GM19397 (cell line): ENCODE data around the gene ZNHIT2.
A peak's percentile ranks its signal among the peaks of the same experiment; 100 is the strongest.

ENCODE experiments used
- ATAC-seq: cut with Tn5 transposase; IDR thresholded peaks from one replicate; pipeline ENCODE4 v1.9.1; 2021; ENCODE audit warnings: mild to moderate bottlenecking, moderate library complexity; ENCODE audit not compliant: unreplicated experiment

Gene ZNHIT2

GRCh38 chr11:65107078-65107477 lies 10.4 kb downstream of the ZNHIT2 start:
- no peak for ATAC-seq

- no peak for ATAC-seq
Measured at GRCh38 chr11:65104628-65105027, 12.9 kb downstream of the ZNHIT2 start.

GRCh38 chr11:65103476-65103875 lies 14.0 kb downstream of the ZNHIT2 start:
- ATAC-seq: no peak

DNA sequence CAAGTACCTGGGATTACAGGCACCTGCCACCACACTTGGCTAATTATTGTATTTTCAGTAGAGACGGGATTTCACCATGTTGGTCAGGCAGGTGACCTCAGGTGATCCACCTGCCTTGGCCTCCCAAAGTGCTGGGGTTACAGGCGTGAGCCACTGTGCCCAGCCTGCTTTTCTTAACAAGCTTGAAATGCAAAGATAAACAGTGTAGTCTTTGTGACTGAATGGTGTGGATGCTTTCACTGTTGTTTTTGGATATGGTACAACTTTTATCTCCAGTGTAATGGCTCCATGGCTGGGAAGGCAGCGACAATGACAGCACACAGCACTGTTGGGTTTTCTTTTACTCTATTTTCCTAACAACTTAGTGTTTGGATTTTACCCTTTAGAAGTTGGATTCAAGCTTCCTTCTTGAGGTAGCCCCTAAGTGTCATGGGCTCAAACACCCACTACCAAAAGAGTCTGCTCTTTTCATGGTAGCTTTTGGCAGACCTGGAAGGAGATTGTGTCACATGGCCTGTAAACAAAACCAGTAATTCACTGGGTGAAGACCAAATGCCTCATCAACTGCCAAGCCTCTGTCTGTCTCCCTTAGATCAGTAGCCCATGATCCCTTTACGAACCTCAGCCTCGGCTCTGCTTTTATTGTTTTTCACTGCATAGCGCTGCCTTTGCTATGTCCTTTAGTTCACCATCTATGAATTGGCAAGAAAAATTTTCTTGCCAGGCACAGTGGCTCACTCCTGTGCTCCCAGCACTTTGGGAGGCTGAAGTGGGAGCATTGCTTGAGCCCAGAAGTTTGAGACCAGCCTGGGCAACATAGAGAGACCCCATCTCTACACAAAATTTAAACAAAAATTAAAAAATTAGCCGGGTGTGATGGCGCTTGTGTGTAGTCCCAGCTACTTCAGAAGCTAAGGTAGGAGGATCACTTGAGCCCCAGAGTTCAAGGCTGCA lies 15.1 kb downstream of the ZNHIT2 start:
- ATAC-seq: no peak

- ATAC-seq: no peak
Measured at GRCh38 chr11:65100674-65101350, 16.7 kb downstream of the ZNHIT2 start.

DNA sequence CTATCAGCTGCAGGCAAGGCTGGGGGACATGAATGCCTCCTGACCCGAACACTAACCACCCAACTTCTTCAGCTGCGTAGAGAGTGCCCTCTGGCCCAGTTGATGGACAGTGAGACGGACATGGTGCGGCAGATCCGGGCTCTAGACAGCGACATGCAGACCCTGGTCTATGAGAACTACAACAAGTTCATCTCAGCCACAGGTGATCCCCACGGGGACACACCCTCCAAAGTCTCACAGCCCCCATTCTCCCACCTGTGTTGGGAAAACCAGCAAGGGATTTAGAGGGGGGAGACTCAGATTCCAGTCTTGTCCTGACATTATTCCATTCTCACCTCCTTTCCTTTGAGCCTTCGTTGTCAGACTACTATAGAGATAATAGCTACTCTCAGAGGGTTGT lies 20.6 kb downstream of the ZNHIT2 start:
- no peak for ATAC-seq

- ATAC-seq: peak; percentile 76
Measured at GRCh38 chr11:65095974-65096806, 21.3 kb downstream of the ZNHIT2 start, which contains the start of gene VPS51. Gene VPS51 (plus strand): TSS chr11:65096214. CDS start chr11:65096251, 37 bp downstream.

DNA sequence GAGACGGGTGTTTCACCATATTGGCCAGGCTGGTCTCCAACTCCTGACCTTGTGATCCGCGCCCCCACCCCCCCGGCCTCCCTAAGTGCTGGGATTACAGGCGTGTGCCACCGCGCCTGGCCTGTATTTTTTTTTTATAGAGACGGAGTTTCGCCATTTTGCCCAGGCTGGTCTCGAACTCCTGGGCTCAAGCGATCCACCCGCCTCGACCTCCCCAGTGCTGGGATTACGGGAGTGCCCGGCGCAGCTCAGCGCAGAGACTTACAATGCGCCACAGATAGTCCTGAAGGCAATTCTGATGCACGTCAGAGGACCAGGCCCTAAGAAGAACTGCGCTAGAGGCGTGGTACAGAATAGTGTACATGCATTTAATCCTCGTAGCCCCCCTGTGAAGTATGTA lies 22.1 kb downstream of the ZNHIT2 start:
- ATAC-seq: no peak

DNA sequence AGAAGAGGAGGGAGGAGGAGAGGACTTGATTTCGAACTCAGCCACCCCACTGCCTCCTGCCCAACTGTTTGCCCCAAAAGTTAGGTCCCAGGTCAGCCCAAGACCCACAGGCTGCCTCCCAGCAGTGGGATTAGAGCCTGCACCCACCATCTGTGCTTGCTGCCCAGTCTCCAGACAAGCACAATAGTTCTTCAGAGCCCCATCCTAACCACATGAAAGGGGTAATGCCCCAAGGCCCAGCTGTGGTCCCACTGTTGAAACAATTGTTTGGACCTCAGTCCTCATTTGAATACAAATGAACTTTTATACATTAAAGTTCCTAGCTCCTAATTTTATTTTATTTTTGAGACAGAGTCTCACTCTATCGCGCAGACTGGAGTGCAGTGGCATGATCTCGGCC lies 26.9 kb downstream of the ZNHIT2 start:
- ATAC-seq: no peak

- no peak for ATAC-seq
Measured at GRCh38 chr11:65089621-65090020, 27.9 kb downstream of the ZNHIT2 start.

GRCh38 chr11:65087827-65088226 lies 29.7 kb downstream of the ZNHIT2 start:
- ATAC-seq: no peak

DNA sequence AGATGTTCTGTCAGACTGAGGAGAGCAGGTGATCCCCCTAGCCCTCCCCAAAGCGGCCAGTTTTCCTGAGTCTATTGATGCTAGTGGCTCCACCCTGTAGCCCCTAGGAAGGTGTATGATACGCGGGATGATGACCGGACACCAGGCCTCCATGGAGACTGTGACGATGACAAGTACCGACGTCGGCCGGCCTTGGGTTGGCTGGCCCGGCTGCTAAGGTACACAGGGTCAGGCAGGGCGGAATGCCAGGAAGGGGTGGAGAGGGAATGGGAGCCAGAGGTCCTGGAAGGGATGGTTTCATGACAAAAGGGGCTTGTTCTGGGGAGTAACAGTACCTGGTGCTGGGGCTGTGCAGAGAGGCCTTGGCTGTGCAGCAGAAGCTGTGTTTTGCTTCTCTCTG lies 30.3 kb downstream of the ZNHIT2 start:
- ATAC-seq: no peak

- ATAC-seq: no peak
Measured at GRCh38 chr11:65086809-65087208, 30.7 kb downstream of the ZNHIT2 start.

GRCh38 chr11:65085446-65085845 lies 32.1 kb downstream of the ZNHIT2 start:
- no peak for ATAC-seq

GRCh38 chr11:65084598-65085375 lies 32.7 kb downstream of the ZNHIT2 start:
- ATAC-seq: no peak

DNA sequence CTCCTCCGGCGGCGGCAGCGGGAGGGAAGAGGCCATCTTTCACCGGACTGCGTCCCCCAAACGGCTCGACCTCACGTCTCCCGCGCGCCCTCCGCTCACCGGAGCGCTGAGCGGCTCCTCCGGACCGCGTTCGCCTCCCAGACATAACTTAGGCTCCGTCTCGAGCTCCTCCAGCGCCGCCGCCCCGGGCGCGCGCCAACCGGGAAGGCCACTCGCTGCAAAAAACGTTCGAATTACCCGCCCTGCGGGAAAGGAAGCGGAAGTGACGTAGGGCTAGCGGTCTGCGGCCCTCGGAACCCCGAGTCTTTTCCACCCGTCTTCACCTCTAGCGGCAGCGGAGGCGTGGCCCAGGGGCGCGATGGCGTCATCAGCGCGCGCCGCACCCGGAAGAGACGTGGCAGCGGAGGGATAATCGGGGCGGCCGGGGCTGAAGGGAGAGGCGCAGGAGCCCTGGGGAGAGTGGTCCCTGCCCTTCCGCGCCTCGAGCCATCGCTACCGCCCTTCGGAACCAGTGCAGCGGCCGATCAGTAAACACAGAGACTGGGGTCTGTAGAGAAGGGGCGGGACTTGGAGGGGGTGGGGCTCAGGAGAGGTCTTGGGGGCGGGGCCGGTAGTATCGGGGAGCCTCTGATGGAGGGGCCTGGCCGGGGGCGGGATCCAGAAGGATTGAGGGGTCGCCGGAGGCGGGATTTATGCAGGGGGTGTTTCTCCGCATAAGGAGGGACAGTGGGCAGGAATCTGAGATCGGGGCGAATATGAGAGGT lies 33.5 kb downstream of the ZNHIT2 start, which contains the start of the genes CDCA5 and ZFPL1:
Gene CDCA5 (minus strand): TSS at position 207 of the 764 bp plus-strand sequence. CDS start 62 bp downstream, at position 145.
Gene ZFPL1 (plus strand): TSS at position 389 of the 764 bp plus-strand sequence. CDS start 477 bp downstream, outside the sequence.
- peak; percentile 76 for ATAC-seq

GRCh38 chr11:65083134-65083833 lies 34.2 kb downstream of the ZNHIT2 start:
- no peak for ATAC-seq

- ATAC-seq: no peak
Measured at GRCh38 chr11:65078786-65079342, 38.6 kb downstream of the ZNHIT2 start.
